HEK293 (cell line): ENCODE data around the gene ARHGAP23.

Source experiments
- CTCF ChIA-PET: fragments of 350-600 bp; formaldehyde crosslinking; extraction: SDS; loops from one replicate; lab custom pipeline; 2021; ENCODE audit warnings: antibody characterized with exemption; lab: Yijun Ruan, JAX
- POLR2A ChIA-PET: fragments of 300-600 bp; formaldehyde crosslinking; extraction: SDS; loops from one replicate; lab custom pipeline; 2020; ENCODE audit warnings: antibody characterized with exemption, inconsistent platforms; lab: Yijun Ruan, JAX
- H3K27ac ChIP-seq: fragments of 200-500 bp; sonication (Bioruptor generic); 2 replicates; pipeline ENCODE4 v1.5.1; 2014; ENCODE audit warnings: low read depth, low read length, control low read depth, inconsistent platforms; ENCODE audit errors: extremely low read depth
- H3K36me3 ChIP-seq, 2 experiments: fragments of 200-500 bp in 1 of 2; sonication (Bioruptor generic) in 1 of 2; 1 replicate in 1 of 2; 2 replicates in 1 of 2; pipeline ENCODE4 v1.5.1; 2014 to 2017; ENCODE audit warnings: inconsistent platforms in 2 of 2, low read length in 2 of 2; ENCODE audit not compliant: control insufficient read depth in 2 of 2, insufficient read depth in 1 of 2
- H3K4me1 ChIP-seq: fragments of 200-500 bp; sonication (Bioruptor generic); 2 replicates; pipeline ENCODE4 v1.5.1; 2014; ENCODE audit warnings: mild to moderate bottlenecking, low read length, inconsistent platforms; ENCODE audit not compliant: control insufficient read depth, insufficient read depth
- H3K4me3 ChIP-seq: 2 replicates; pipeline ENCODE4 v1.5.1; 2011; ENCODE audit warnings: low read depth, mild to moderate bottlenecking, control low read depth, low read length, moderate library complexity
- H3K9me3 ChIP-seq: fragments of 200-500 bp; sonication (Bioruptor generic); 2 replicates; pipeline ENCODE4 v1.5.1; 2014; ENCODE audit warnings: low read depth, low read length, inconsistent platforms; ENCODE audit not compliant: control insufficient read depth, insufficient read depth
- BCL11B ChIP-seq: fragments of 450-650 bp; formaldehyde crosslinking; IDR thresholded peaks from 2 replicates; pipeline ENCODE4 v1.5.1; 2016; ENCODE audit warnings: low read depth, missing biosample characterization, missing genetic modification characterization
- BCL6B ChIP-seq: fragments of 450-650 bp; formaldehyde crosslinking; IDR thresholded peaks from 2 replicates; pipeline ENCODE4 v1.5.1; 2017; ENCODE audit warnings: missing biosample characterization, missing genetic modification characterization
- HIC1 ChIP-seq: fragments of 450-650 bp; formaldehyde crosslinking; IDR thresholded peaks from 2 replicates; pipeline ENCODE4 v1.5.1; 2016; ENCODE audit warnings: missing biosample characterization, missing genetic modification characterization
- HOXA7 ChIP-seq: sonication (generic); formaldehyde crosslinking; IDR thresholded peaks from 2 replicates; pipeline ENCODE4 v1.8.1; 2022; ENCODE audit warnings: missing genetic modification reagents, borderline replicate concordance
- KLF8 ChIP-seq: fragments of 450-650 bp; formaldehyde crosslinking; IDR thresholded peaks from 2 replicates; pipeline ENCODE4 v1.5.1; 2016; ENCODE audit warnings: missing biosample characterization, missing genetic modification characterization
- ZBTB21 ChIP-seq: fragments of 450-650 bp; formaldehyde crosslinking; IDR thresholded peaks from 2 replicates; pipeline ENCODE4 v1.5.1; 2017; ENCODE audit warnings: missing biosample characterization, missing genetic modification characterization
- ZIC2 ChIP-seq: fragments of 450-650 bp; formaldehyde crosslinking; IDR thresholded peaks from 2 replicates; pipeline ENCODE4 v1.5.1; 2016; ENCODE audit warnings: missing biosample characterization, missing genetic modification characterization
- ZNF19 ChIP-seq: fragments of 450-650 bp; formaldehyde crosslinking; IDR thresholded peaks from 2 replicates; pipeline ENCODE4; 2016; ENCODE audit warnings: missing biosample characterization, missing genetic modification characterization, low read depth
- ZNF221 ChIP-seq: fragments of 450-650 bp; formaldehyde crosslinking; IDR thresholded peaks from 2 replicates; pipeline ENCODE4 v1.5.1; 2017; ENCODE audit warnings: missing biosample characterization, missing genetic modification characterization, borderline replicate concordance
- ZNF24 ChIP-seq: fragments of 450-650 bp; formaldehyde crosslinking; IDR thresholded peaks from 2 replicates; pipeline ENCODE4 v1.5.1; 2016; ENCODE audit warnings: missing biosample characterization, missing genetic modification characterization
- ZNF391 ChIP-seq: fragments of 450-650 bp; formaldehyde crosslinking; IDR thresholded peaks from 2 replicates; pipeline ENCODE4 v1.5.1; 2016; ENCODE audit warnings: low read depth, missing biosample characterization, missing genetic modification characterization, borderline replicate concordance
- ZNF404 ChIP-seq: fragments of 450-650 bp; formaldehyde crosslinking; IDR thresholded peaks from 2 replicates; pipeline ENCODE4 v1.5.1; 2017; ENCODE audit warnings: missing biosample characterization, missing genetic modification characterization
- ZNF530 ChIP-seq: fragments of 450-650 bp; formaldehyde crosslinking; IDR thresholded peaks from 2 replicates; pipeline ENCODE4 v1.5.1; 2016; ENCODE audit warnings: low read depth, missing biosample characterization, missing genetic modification characterization
- ZNF610 ChIP-seq: fragments of 450-650 bp; formaldehyde crosslinking; IDR thresholded peaks from 2 replicates; pipeline ENCODE4 v1.5.1; 2016; ENCODE audit warnings: missing biosample characterization, missing genetic modification characterization, borderline replicate concordance
- ZNF664 ChIP-seq: fragments of 450-650 bp; formaldehyde crosslinking; IDR thresholded peaks from 2 replicates; pipeline ENCODE4 v1.5.1; 2016; ENCODE audit warnings: missing biosample characterization, missing genetic modification characterization
- ZNF747 ChIP-seq: fragments of 450-650 bp; formaldehyde crosslinking; IDR thresholded peaks from 2 replicates; pipeline ENCODE4 v1.5.1; 2016; ENCODE audit warnings: missing biosample characterization, missing genetic modification characterization
- ZNF76 ChIP-seq: fragments of 450-650 bp; formaldehyde crosslinking; IDR thresholded peaks from 2 replicates; pipeline ENCODE4; 2016; ENCODE audit warnings: low read depth, missing biosample characterization, missing genetic modification characterization, borderline replicate concordance
- ZNF830 ChIP-seq: fragments of 450-650 bp; IDR thresholded peaks from 2 replicates; pipeline ENCODE4 v1.5.0; 2018; ENCODE audit warnings: missing biosample characterization, missing genetic modification characterization, low read depth, mild to moderate bottlenecking, moderate library complexity
- ZNF843 ChIP-seq: fragments of 450-650 bp; formaldehyde crosslinking; IDR thresholded peaks from 2 replicates; pipeline ENCODE4 v1.5.1; 2016; ENCODE audit warnings: missing biosample characterization, missing genetic modification characterization
- ZSCAN16 ChIP-seq: fragments of 450-650 bp; formaldehyde crosslinking; IDR thresholded peaks from 2 replicates; pipeline ENCODE4 v1.5.1; 2016; ENCODE audit warnings: missing biosample characterization, missing genetic modification characterization

Gene ARHGAP23

GRCh38 chr17:38428112-38428642 is at the start of gene ARHGAP23:
Gene ARHGAP23 (plus strand): TSS chr17:38428464. CDS start chr17:38428486, 22 bp downstream.
- TF ChIP-seq ZSCAN16 (tag by site-specific recombination) (no peak), HIC1 (tag by site-specific recombination) (no peak), ZNF530 (tag by site-specific recombination) (no peak), HOXA7 (CRISPR knock-in tag) (no peak), KLF8 (tag by site-specific recombination) (no peak), ZNF843 (tag by site-specific recombination) (no peak), ZNF24 (no peak), ZNF747 (tag by site-specific recombination) (no peak), ZNF19 (tag by site-specific recombination) (no peak)
- peak within 1 kb of the TSS; percentile 11; the same call in 1 of the 2 replicates for H3K4me3 ChIP-seq
- ChIA-PET CTCF (interaction anchor here (0.6 to 1.7 kb wide), 4 partner anchors 79 to 238 kb away, joined by 3 to 4 read pairs (median 3); no protein-coding TSS in a partner anchor), POLR2A (no interaction called here)
- H3K9me3 ChIP-seq, result no peaks in the 10 kb centered on the region
- H3K4me1 ChIP-seq, result peaks cover 3% of the 10 kb centered on the region
- H3K27ac ChIP-seq, result no peak within 1 kb of the TSS
- no peaks in the 10 kb centered on the region for H3K36me3 ChIP-seq

- Histone ChIP-seq H3K36me3 (peaks cover 69 to 81% of the 10 kb centered on the region in 2 experiments), H3K4me1 (no peaks in the 10 kb centered on the region), H3K4me3 (no peak overlapping the region), H3K27ac (no peak overlapping the region)
- CTCF ChIA-PET, result interaction anchor here (0.6 to 1.3 kb wide), 5 partner anchors 16 to 356 kb away, joined by 3 to 7 read pairs (median 4); no protein-coding TSS in a partner anchor
- TF ChIP-seq BCL6B (tag by site-specific recombination) (no peak), ZNF830 (tag by site-specific recombination) (no peak), ZIC2 (tag by site-specific recombination) (no peak), ZNF24 (no peak), ZNF391 (tag by site-specific recombination) (no peak)
- TF ChIP-seq, all 188 proteins: peak for 0
- POLR2A ChIA-PET, result no interaction called here
- no peaks in the 10 kb centered on the region for H3K9me3 ChIP-seq
Observed at GRCh38 chr17:38379448-38379847, 48.8 kb upstream of the ARHGAP23 start.

- Histone ChIP-seq H3K27ac (no peak overlapping the region), H3K4me1 (no peaks in the 10 kb centered on the region)
- POLR2A ChIA-PET, result no interaction called here
- TF ChIP-seq ZNF664 (tag by site-specific recombination) (no peak), ZNF76 (tag by site-specific recombination) (no peak), ZNF404 (tag by site-specific recombination) (no peak), ZNF610 (tag by site-specific recombination) (no peak), ZBTB21 (tag by site-specific recombination) (no peak), BCL11B (tag by site-specific recombination) (no peak), ZNF221 (tag by site-specific recombination) (no peak)
- TF ChIP-seq, all 188 proteins: peak for 0
- CTCF ChIA-PET, result interaction anchor here (0.6 to 1.4 kb wide), 3 partner anchors 20 to 73 kb away, joined by 3 to 7 read pairs (median 3); no protein-coding TSS in a partner anchor
- H3K36me3 ChIP-seq, result peaks cover 33 to 71% of the 10 kb centered on the region in 2 experiments
- no peaks in the 10 kb centered on the region for H3K9me3 ChIP-seq
- H3K4me3 ChIP-seq, result no peak overlapping the region
Observed at GRCh38 chr17:38395090-38395489, 33.2 kb upstream of the ARHGAP23 start.
